Uterus (tissue), 4 donors: Measurements from ENCODE around the gene NBEA. TPM values are rescaled to one million over a fixed set of nuclear protein-coding genes. Genes with fewer than 3 reads are reported as not detected.

Experiments used
- DNase-seq, 2 donors: peaks; one replicate each; pipeline ENCODE4 v3.0.0-alpha.2; 2019 to 2020
- H3K27ac ChIP-seq, 2 donors: fragments of 200-600 bp; sonication (generic); 1 replicate in 1 of 2; 2 replicates in 1 of 2; pipeline ENCODE4 v1.5.1; 2016 to 2018
- H3K27me3 ChIP-seq, 2 donors: fragments of 200-600 bp; sonication (generic); one replicate each; pipeline ENCODE4 v1.5.1; 2018 to 2019; ENCODE audit warnings: control low read depth in 1 of 2
- H3K36me3 ChIP-seq, 2 donors: fragments of 200-600 bp; sonication (generic); one replicate each; pipeline ENCODE4 v1.5.1; 2019; ENCODE audit warnings: control low read depth in 1 of 2
- H3K4me1 ChIP-seq, 2 donors: fragments of 200-600 bp; sonication (generic); one replicate each; pipeline ENCODE4 v1.5.1; 2018 to 2019; ENCODE audit warnings: control low read depth in 1 of 2
- H3K4me3 ChIP-seq, 2 donors: fragments of 200-600 bp; sonication (generic); 1 replicate in 1 of 2; 2 replicates in 1 of 2; pipeline ENCODE4 v1.5.1; 2018 to 2019; ENCODE audit warnings: mild to moderate bottlenecking in 1 of 2
- H3K9me3 ChIP-seq, 2 donors: fragments of 200-600 bp; sonication (generic); one replicate each; pipeline ENCODE4 v1.5.1; 2019; ENCODE audit warnings: control low read depth in 1 of 2
- POLR2A ChIP-seq, 2 donors: fragments of 450-650 bp; IDR thresholded peaks; one replicate each; pipeline ENCODE4 v1.6.1; 2016; ENCODE audit warnings: antibody characterized with exemption in 2 of 2, mild to moderate bottlenecking in 1 of 2, moderate library complexity in 1 of 2
- intact Hi-C: fragments of 100-400 bp; cut with DNase I; formaldehyde crosslinking; loops from one replicate; pipeline ENCODE4 v1.15.1; 2023; ENCODE audit warnings: low total_unique reads
- total RNA-seq, 4 donors: library from RNA; depleted of rRNA in 3 of 4; stranded (reverse); fragments of >200 nt in 3 of 4; gene quantifications; one replicate each; pipeline versions ENCODE4 v1.1.0 to v1.2.4, GENCODE V29; 2014 to 2023
- TF ChIP-seq, protein P1 (sequence below), 4 experiments: fragments of 200-600 bp in 2 of 4; fragments of 450-650 bp in 2 of 4; sonication (generic) in 2 of 4; IDR thresholded peaks; one replicate each; pipeline ENCODE4 v1.5.1; 2016 to 2019; ENCODE audit warnings: antibody characterized with exemption in 4 of 4, mild to moderate bottlenecking in 2 of 4, moderate library complexity in 1 of 4
- donor health status: DM: yes; HTN: yes; CAD: no.

Gene NBEA
- total RNA-seq, 4 donors from 2014 or later, result 15.6 to 58.1 (median 37.3) TPM

DNA sequence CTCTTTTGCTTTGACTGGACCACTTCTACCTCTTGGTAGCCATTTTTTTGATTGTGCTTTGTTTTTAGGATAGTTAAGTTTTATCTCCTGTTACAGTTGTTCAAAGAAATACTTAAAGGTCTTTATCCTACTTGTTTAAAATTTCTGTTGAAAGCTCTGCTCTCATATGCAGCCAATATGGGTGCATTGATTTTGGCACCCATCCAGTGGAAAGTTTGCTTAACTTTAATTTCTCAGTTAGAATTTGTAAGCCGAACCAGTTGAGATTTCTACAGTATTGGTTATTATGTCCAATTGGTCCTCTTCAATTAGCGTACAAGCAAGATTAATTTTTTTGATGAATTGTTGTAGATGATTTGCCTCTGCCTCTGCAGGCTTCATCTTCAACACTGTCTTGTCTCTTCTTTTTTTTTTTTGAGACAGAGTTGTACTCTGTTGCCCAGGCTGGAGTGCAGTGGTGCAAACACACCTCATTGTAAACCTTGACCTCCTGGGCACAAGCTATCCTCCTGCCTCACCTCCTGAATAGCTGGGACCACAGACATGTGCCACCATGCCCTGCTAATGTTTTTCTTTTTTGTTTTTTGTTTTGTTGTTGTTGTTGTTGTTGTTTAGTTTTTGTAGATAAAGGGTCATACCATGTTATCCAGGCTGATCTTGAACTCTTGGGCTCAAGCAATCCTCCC is 469.1 kb downstream of the NBEA start:
- Histone ChIP-seq H3K27me3 (no peaks in the 10 kb centered on the region), H3K4me1 (no peaks in the 10 kb centered on the region), H3K4me3 (no peak overlapping the region), H3K36me3 (no peaks in the 10 kb centered on the region), H3K27ac (no peak overlapping the region), H3K9me3 (no peaks in the 10 kb centered on the region)
- DNase-seq, result no peak
- intact Hi-C loops, result no loop called here
- TF ChIP-seq, protein P1, sequence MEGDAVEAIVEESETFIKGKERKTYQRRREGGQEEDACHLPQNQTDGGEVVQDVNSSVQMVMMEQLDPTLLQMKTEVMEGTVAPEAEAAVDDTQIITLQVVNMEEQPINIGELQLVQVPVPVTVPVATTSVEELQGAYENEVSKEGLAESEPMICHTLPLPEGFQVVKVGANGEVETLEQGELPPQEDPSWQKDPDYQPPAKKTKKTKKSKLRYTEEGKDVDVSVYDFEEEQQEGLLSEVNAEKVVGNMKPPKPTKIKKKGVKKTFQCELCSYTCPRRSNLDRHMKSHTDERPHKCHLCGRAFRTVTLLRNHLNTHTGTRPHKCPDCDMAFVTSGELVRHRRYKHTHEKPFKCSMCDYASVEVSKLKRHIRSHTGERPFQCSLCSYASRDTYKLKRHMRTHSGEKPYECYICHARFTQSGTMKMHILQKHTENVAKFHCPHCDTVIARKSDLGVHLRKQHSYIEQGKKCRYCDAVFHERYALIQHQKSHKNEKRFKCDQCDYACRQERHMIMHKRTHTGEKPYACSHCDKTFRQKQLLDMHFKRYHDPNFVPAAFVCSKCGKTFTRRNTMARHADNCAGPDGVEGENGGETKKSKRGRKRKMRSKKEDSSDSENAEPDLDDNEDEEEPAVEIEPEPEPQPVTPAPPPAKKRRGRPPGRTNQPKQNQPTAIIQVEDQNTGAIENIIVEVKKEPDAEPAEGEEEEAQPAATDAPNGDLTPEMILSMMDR (IDR thresholded peaks at IDR 0.05), result no peak
- TF ChIP-seq POLR2A (IDR thresholded peaks at IDR 0.05), result no peak

DNA sequence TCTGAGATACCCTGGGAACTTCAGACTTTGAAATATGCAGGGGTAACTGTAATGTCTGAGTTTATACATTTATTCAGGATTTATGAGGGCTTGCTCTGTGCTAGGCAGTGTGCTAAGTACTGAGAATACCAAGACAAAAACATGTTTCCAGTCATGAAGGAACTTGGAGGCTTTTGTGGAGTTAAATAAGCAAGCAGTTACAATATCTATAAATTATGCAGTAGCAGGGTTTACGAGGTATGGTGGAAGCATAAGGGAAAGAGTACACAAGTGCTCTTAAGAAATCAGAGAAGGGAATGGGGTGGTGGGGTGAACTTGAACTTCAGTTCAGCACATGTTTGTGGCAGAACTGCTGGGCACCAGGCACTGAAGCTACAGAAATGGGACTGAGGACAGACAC is 506.4 kb downstream of the NBEA start:
- Histone ChIP-seq H3K4me3 (no peak overlapping the region), H3K27me3 (no peaks in the 10 kb centered on the region), H3K4me1 (no peaks in the 10 kb centered on the region), H3K9me3 (no peaks in the 10 kb centered on the region), H3K36me3 (no peaks in the 10 kb centered on the region), H3K27ac (no peak overlapping the region)
- DNase-seq, result no peak
- intact Hi-C loops, result no loop called here
- TF ChIP-seq POLR2A (IDR thresholded peaks at IDR 0.05), result no peak
- TF ChIP-seq, protein P1 (IDR thresholded peaks at IDR 0.05), result no peak

DNA sequence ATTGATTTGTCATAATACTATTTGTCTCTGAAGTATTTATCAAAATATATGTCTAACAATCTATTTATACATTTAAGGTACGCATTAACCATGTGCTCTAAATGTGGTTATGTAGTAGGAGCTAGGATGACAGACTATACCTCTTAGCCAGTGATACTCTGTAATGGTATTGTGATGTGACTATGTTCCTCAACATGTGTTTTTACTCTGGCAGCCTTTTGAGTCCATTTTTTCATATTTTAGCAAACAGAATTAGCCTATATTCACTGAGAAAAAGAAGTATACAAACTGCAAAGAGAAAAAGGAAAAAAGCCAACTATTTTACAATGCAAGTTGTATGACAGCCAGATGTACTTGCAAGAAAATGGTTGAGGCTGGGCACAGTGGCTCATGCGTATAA is 507.8 kb downstream of the NBEA start:
- Histone ChIP-seq H3K36me3 (no peaks in the 10 kb centered on the region), H3K27ac (no peak overlapping the region), H3K9me3 (no peaks in the 10 kb centered on the region), H3K4me3 (no peak overlapping the region), H3K4me1 (no peaks in the 10 kb centered on the region), H3K27me3 (no peaks in the 10 kb centered on the region)
- intact Hi-C loops, result no loop called here
- DNase-seq, result no peak
- TF ChIP-seq POLR2A (IDR thresholded peaks at IDR 0.05), result no peak
- TF ChIP-seq, protein P1 (IDR thresholded peaks at IDR 0.05), result no peak

DNA sequence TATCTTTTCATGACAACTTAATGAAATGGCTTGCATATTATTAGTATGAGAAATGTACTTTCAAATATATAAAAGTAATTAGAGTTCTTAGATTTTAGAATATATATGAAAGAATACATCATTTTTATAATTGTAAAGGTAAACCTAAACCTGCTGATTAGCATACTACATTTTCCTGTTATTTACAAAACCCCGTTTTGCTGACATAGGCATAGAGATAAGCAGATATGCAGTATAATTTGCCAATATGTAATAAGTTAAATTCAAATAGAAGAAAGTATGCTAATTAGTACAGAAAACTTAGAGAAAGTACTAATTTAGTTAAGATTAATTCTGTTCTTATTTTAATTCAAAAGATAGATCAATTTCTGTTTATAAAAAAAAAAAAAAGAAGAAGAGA is 513.0 kb downstream of the NBEA start:
- TF ChIP-seq, protein P1 (IDR thresholded peaks at IDR 0.05), result no peak
- no peak for TF ChIP-seq POLR2A (IDR thresholded peaks at IDR 0.05)
- Histone ChIP-seq H3K27ac (no peak overlapping the region), H3K4me1 (no peaks in the 10 kb centered on the region), H3K36me3 (no peaks in the 10 kb centered on the region), H3K4me3 (no peak overlapping the region), H3K27me3 (no peaks in the 10 kb centered on the region), H3K9me3 (no peaks in the 10 kb centered on the region)
- DNase-seq, result no peak
- intact Hi-C loops, result no loop called here

DNA sequence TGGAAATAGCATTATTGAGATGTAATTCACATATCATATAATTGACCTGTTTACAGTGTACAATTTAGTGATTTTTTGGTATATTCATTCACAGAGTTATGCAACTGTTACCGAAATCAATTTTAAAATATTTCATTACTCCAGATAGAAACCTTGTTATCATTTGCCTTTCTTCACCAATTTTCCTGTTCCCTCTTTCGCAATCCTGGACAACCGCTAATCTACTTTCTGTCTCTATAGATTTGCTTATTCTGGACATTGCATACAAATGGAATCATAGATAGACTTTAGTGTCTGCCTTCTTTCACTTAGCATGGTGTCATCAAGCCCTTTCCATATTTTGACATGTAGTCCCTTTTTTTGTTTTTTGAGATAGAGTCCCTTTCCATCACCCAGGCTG is 515.2 kb downstream of the NBEA start:
- intact Hi-C loops, result no loop called here
- H3K4me3 ChIP-seq, result no peak overlapping the region
- DNase-seq, result no peak
- no peaks in the 10 kb centered on the region for H3K9me3 ChIP-seq
- no peak overlapping the region for H3K27ac ChIP-seq
- no peaks in the 10 kb centered on the region for H3K36me3 ChIP-seq
- H3K27me3 ChIP-seq, result no peaks in the 10 kb centered on the region
- H3K4me1 ChIP-seq, result no peaks in the 10 kb centered on the region
- TF ChIP-seq, protein P1 (IDR thresholded peaks at IDR 0.05), result no peak
- no peak for TF ChIP-seq POLR2A (IDR thresholded peaks at IDR 0.05)
